HUES48 (cell line): Measurements from ENCODE around the gene CACNA1D.

Experiments
- H3K27ac ChIP-seq: one replicate; pipeline ENCODE4 v1.7.0; 2013; ENCODE audit warnings: low read depth, low read length, inconsistent platforms
- H3K27me3 ChIP-seq: 2 replicates; pipeline ENCODE4 v1.6.1; 2013; ENCODE audit warnings: mild to moderate bottlenecking, low read length; ENCODE audit not compliant: control insufficient read depth, insufficient read depth
- H3K36me3 ChIP-seq: 2 replicates; pipeline ENCODE4 v1.6.1; 2013; ENCODE audit warnings: low read length; ENCODE audit not compliant: control insufficient read depth, insufficient read depth
- H3K4me1 ChIP-seq: 2 replicates; pipeline ENCODE4 v1.6.1; 2013; ENCODE audit warnings: mild to moderate bottlenecking, low read length; ENCODE audit not compliant: control insufficient read depth, insufficient read depth
- H3K4me3 ChIP-seq: 2 replicates; pipeline ENCODE4 v1.5.1; 2013; ENCODE audit warnings: mild to moderate bottlenecking, low read depth, low read length
- H3K9ac ChIP-seq: 2 replicates; pipeline ENCODE4 v1.6.1; 2013; ENCODE audit warnings: mild to moderate bottlenecking, low read depth, low read length, moderate library complexity
- H3K9me3 ChIP-seq: 2 replicates; pipeline ENCODE4 v1.6.1; 2013; ENCODE audit warnings: low read length; ENCODE audit not compliant: control insufficient read depth, insufficient read depth

CACNA1D gene

DNA sequence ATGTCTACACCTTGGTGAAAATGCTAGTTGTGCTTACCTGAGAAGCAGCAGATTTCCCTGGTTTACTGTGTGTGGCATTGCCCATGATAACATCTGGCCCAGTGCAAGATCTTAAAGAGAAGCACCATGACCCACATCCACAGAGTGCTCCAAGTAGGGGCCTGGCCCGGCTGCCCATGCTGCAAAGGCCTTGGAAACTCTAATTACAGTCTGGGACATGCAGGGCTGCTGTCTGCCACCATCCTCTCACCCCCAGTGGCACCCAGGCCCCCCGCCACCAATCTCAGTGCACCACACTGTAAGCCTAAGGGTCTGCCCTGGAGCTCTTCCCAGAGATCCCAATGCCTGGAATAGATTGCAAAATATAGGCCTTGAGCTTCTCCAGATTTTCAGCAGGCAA lies 219.2 kb downstream of the CACNA1D start:
- H3K27me3 ChIP-seq, result no peaks in the 10 kb centered on the region
- no peak overlapping the region for H3K9ac ChIP-seq
- no peaks in the 10 kb centered on the region for H3K36me3 ChIP-seq
- no peak overlapping the region for H3K4me3 ChIP-seq
- peaks cover 7% of the 10 kb centered on the region; the same call in 1 of the 2 replicates for H3K4me1 ChIP-seq
- no peak overlapping the region for H3K27ac ChIP-seq
- no peaks in the 10 kb centered on the region for H3K9me3 ChIP-seq

DNA sequence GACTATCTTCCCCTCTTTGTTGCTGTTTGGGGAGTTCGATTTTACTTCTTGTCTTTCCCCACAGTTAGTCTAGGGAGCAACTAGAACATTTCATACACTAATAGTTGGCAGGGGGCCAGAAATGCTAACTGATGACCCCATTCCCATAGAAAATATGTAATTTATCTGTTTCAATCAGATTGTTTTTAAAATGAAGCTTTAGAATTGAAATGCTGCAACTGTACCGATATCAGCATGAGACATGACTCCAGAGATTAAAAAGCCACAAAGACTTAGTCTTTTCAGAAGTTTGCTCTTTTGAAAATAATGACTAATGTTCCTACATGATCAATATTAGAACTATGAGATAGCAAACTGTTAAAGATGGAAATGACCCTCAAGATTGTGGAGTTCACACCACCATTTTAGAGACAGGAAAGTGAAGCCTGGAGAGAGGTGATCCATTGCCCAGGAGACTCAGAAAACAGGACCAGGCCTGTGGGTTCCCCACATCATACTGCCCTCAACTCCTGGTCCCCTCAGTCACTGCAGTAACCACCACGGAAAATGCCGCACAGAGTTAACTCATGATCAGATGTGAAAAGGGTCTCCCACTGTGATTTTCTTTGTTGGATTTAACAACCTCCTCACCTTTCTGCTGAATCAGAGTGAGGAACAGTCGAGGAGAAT lies 221.5 kb downstream of the CACNA1D start:
- Histone ChIP-seq H3K36me3 (no peaks in the 10 kb centered on the region), H3K27ac (no peak overlapping the region), H3K4me1 (0 out of 2 replicates have a peak, but pooled peaks cover 2% of the 10 kb centered on the region), H3K4me3 (no peak overlapping the region), H3K9ac (no peak overlapping the region), H3K9me3 (no peaks in the 10 kb centered on the region), H3K27me3 (no peaks in the 10 kb centered on the region)

DNA sequence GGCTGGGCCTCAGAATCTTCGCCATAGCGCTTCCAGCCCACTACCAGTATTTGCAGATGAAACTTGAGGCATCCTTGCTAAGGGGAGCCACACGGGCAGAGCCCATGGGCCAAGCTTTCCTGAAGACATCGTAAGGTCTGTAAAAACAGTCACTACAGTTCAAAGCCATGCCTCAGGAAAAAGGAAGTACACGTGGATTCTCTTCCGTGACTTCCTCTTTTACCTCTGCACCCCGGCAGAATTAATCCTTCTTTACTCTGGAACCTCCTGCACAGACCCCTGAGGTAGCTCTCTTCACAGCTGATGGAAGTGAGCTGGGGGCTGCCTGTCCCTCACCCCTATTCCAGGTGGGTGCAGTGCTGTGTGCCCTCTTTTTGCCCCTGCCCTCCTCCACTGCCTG lies 222.6 kb downstream of the CACNA1D start:
- no peaks in the 10 kb centered on the region for H3K9me3 ChIP-seq
- H3K27ac ChIP-seq, result no peak overlapping the region
- H3K27me3 ChIP-seq, result no peaks in the 10 kb centered on the region
- no peak overlapping the region for H3K4me3 ChIP-seq
- H3K9ac ChIP-seq, result no peak overlapping the region
- 0 out of 2 replicates have a peak, but pooled peaks cover 2% of the 10 kb centered on the region for H3K4me1 ChIP-seq
- no peaks in the 10 kb centered on the region for H3K36me3 ChIP-seq

DNA sequence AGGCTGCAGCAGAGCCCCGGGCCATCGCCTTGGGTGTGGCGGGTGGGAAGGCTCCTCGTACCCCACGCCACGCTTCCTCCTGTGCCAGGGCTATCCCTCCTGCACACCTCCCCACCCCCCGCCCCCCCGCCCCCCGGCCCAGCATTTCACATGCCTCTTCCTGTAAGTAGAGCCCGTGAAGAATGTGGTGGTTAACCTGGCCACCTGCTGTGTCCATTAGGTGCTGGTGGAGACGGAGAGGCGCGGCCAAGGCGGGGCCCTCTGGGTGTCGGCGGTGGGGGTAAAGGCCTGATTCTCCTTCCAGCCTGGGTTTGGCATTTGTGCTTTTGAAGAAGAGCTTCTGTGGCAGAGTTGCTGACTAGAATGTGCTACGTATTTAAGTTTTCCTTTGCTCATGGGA lies 224.1 kb downstream of the CACNA1D start:
- no peaks in the 10 kb centered on the region for H3K27me3 ChIP-seq
- H3K9me3 ChIP-seq, result no peaks in the 10 kb centered on the region
- no peak overlapping the region for H3K9ac ChIP-seq
- no peak overlapping the region for H3K4me3 ChIP-seq
- H3K4me1 ChIP-seq, result 0 out of 2 replicates have a peak, but pooled peaks cover 2% of the 10 kb centered on the region
- no peak overlapping the region for H3K27ac ChIP-seq
- H3K36me3 ChIP-seq, result no peaks in the 10 kb centered on the region

DNA sequence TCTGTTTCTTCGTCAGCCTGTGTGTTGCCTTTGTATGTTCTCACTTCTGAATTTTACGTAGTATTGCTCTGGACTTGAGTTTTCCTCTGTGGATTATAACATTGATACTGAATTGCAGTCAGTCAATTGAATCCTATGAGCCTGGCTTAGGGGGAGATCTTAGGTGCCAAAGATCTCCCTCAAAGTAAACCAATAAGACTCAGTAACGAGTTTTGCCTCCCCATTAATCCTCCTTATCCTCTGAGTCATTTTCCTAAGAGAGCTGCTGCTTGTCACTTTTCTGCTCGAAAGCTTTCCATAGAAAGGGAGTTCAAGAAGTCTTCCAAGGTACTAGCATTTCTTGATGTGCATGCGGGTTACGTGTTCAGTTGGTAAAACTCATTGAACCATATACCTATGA lies 225.4 kb downstream of the CACNA1D start:
- H3K36me3 ChIP-seq, result no peaks in the 10 kb centered on the region
- no peak overlapping the region for H3K9ac ChIP-seq
- H3K4me1 ChIP-seq, result 0 out of 2 replicates have a peak, but pooled peaks cover 2% of the 10 kb centered on the region
- no peak overlapping the region for H3K27ac ChIP-seq
- no peak overlapping the region for H3K4me3 ChIP-seq
- H3K9me3 ChIP-seq, result no peaks in the 10 kb centered on the region
- H3K27me3 ChIP-seq, result no peaks in the 10 kb centered on the region

DNA sequence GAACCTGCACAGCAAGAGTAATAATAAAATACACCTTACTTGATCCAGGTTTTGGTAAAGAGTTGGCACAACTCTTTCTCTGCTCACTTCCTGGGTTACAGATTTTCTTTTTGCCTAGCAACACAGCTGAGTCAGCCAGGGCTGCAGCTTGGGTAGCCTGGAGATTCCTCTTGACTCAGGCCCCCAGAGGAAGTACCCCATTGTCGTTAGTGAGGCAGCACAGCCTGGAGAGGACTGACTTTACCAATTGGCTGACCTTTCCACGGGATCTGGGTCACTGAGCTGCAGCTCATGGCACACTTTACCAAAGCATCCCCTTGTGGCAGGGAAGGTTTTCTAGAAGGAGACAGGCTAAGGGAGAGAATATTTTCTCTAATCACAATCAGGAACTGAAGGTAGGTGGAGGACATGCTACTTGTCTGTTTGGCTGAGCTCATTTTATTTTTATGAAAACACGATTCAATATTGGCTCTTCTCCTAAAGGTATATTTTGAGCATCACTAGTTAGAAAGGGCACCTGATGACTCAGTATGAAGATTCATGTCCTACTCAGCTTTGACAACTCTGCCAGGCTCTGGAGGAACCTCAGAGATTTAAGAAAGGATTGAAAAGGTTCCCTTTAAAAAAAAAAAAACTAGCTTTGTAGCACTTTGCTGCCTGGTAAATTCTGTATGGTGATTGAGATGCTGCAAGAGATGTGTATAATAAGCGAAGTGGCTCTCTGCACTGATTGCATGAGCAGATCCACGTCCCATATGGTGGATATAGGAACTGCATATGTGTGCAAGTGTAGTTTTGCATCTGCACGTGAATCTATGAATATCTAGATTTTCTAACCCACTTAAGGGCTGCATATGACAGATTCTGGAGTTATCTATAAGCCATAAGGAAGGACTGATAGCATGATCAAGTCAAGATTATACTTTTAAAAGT lies 227.0 kb downstream of the CACNA1D start:
- no peak overlapping the region for H3K4me3 ChIP-seq
- H3K27ac ChIP-seq, result no peak overlapping the region
- no peaks in the 10 kb centered on the region for H3K36me3 ChIP-seq
- no peaks in the 10 kb centered on the region for H3K9me3 ChIP-seq
- 0 out of 2 replicates have a peak, but pooled peaks cover 2% of the 10 kb centered on the region for H3K4me1 ChIP-seq
- no peaks in the 10 kb centered on the region for H3K27me3 ChIP-seq
- no peak overlapping the region for H3K9ac ChIP-seq

DNA sequence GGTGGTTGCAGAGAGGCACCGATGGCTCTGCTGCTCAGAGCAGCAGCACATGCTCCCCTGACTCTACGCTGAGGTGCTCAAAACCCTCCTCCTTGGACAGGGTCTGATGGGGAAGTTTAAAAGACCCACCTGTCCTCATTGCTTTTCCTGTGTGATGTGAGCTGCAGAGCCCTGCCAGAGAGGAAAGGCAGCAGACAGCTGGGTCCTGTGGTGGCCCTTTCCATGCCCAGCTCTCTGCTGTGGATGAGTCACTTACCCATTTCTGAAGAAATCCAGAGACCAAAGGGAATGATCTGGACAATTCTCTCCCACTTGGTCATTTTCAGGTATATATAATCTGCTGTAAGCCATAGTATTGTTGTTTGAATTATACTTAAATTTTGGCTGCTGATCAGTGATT lies 230.2 kb downstream of the CACNA1D start:
- H3K9ac ChIP-seq, result no peak overlapping the region
- H3K9me3 ChIP-seq, result no peaks in the 10 kb centered on the region
- no peak overlapping the region for H3K4me3 ChIP-seq
- no peak overlapping the region for H3K27ac ChIP-seq
- no peaks in the 10 kb centered on the region for H3K4me1 ChIP-seq
- no peaks in the 10 kb centered on the region for H3K36me3 ChIP-seq
- H3K27me3 ChIP-seq, result no peaks in the 10 kb centered on the region

DNA sequence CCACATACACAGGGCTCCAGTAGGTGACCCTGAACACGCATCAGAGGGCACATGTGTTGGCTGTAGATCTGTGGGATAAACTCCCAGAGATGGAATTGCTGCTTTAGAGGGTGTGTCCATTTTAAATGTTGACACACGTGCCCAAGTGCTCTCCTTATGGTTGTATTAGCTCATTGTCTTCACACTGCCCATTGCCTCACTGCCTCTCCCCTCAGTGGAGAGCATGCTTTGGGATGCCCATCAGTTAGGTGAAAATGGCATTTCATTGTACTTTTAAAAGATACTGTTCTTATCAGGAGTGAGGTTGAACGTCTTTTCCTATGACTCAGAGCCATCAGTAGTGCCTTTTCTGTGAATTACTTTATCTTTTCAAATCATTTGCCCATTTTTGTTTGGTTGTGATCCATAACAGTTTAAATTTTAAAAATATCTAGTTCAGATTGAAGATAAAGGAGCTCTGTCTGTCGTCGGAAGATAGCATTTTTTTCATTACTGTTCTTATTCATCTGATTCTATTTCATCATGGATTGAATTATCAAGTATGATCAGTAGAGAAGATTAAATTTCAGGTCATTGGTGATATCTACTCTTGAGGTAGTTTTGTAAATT lies 231.1 kb downstream of the CACNA1D start:
- no peaks in the 10 kb centered on the region for H3K9me3 ChIP-seq
- H3K4me3 ChIP-seq, result no peak overlapping the region
- no peaks in the 10 kb centered on the region for H3K4me1 ChIP-seq
- no peaks in the 10 kb centered on the region for H3K36me3 ChIP-seq
- no peaks in the 10 kb centered on the region for H3K27me3 ChIP-seq
- no peak overlapping the region for H3K9ac ChIP-seq
- H3K27ac ChIP-seq, result no peak overlapping the region

DNA sequence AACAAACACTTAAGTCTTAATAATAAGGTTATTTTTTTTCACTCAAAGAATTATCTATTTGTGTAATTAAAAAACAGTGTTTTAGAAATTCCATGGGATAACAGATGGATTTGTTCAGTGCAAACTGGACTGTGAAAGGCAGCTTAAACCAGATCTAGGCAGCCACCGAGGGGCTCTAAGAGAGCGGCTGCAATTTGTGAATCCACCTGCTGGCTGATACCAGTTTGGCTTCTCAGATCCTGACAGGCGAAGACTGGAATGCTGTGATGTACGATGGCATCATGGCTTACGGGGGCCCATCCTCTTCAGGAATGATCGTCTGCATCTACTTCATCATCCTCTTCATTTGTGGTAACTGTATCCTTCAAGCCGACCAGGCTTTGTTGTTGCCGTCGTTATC lies 232.2 kb downstream of the CACNA1D start:
- H3K27me3 ChIP-seq, result no peaks in the 10 kb centered on the region
- H3K27ac ChIP-seq, result no peak overlapping the region
- no peaks in the 10 kb centered on the region for H3K4me1 ChIP-seq
- no peaks in the 10 kb centered on the region for H3K36me3 ChIP-seq
- no peak overlapping the region for H3K9ac ChIP-seq
- no peaks in the 10 kb centered on the region for H3K9me3 ChIP-seq
- no peak overlapping the region for H3K4me3 ChIP-seq

DNA sequence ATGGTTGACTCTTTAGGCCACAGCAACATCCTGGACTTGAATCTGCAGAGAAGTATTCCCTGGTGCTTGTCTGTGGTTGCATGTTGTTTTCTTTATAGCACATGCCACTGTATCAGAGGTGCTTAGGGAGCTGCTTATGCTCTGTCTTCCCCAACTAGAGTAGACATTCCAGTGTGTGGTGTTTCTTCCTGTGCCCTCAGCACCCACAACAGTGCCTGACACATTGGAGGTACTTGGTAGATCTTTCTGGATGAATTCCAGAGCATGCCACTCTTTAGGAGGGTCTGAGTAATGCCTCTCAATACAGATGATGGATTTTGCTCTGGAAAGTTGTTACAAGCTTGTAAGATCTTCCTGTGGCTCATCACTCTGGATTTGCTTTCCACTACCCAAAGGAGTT lies 234.2 kb downstream of the CACNA1D start:
- Histone ChIP-seq H3K9ac (no peak overlapping the region), H3K27me3 (no peaks in the 10 kb centered on the region), H3K36me3 (no peaks in the 10 kb centered on the region), H3K9me3 (no peaks in the 10 kb centered on the region), H3K27ac (no peak overlapping the region), H3K4me1 (no peaks in the 10 kb centered on the region), H3K4me3 (no peak overlapping the region)

DNA sequence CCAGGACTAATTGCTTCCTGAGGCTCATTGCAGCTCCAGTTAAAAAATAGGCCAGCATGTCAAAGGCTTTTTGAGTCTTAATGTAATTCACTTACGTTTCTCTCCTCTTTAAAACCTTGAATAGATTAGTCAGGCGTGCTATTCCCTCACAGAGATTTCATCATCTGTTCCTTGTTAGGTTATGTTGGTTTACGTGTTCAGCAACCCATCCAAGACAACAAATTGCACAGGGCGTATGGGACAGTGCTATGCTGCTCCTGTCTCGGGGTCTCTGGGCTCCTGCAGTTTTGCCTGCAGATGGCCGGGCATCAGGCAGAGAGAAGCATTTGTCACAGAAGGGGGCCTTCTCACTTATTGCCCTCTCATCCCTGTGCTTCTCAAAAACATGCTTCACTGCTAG lies 234.7 kb downstream of the CACNA1D start:
- Histone ChIP-seq H3K4me1 (no peaks in the 10 kb centered on the region), H3K27me3 (no peaks in the 10 kb centered on the region)

More for the DNA sequence above, 234.7 kb downstream of the CACNA1D start:
- Histone ChIP-seq H3K9ac (no peak overlapping the region), H3K9me3 (no peaks in the 10 kb centered on the region), H3K27ac (no peak overlapping the region), H3K36me3 (no peaks in the 10 kb centered on the region), H3K4me3 (no peak overlapping the region)
